A549 (cell line): ENCODE data around the gene CPB1.

Experiments
- BHLHE40 ChIP-seq: IDR thresholded peaks from 2 replicates; pipeline ENCODE4 v1.6.1; 2012; ENCODE audit warnings: low read depth, low read length, inconsistent platforms
- CTCF ChIP-seq: fragments of >200 bp; sonication (Bioruptor Twin); formaldehyde crosslinking; IDR thresholded peaks from 3 replicates; pipeline ENCODE4 v1.5.1; 2016
- EP300 ChIP-seq, 2 experiments: fragments of >200 bp; sonication (Bioruptor Twin); formaldehyde crosslinking; IDR thresholded peaks; 2 replicates in 1 of 2; 3 replicates in 1 of 2; pipeline ENCODE4 v1.6.1; 2016 to 2017
- JUN ChIP-seq, 2 experiments: fragments of >200 bp; sonication (Bioruptor Twin); formaldehyde crosslinking; IDR thresholded peaks; 2 replicates in 1 of 2; 3 replicates in 1 of 2; pipeline ENCODE4 v1.6.1; 2016 to 2017
- KDM5A ChIP-seq: fragments of 200-600 bp; sonication (generic); IDR thresholded peaks from 2 replicates; pipeline ENCODE4 v1.6.1; 2016; ENCODE audit warnings: antibody characterized with exemption, mild to moderate bottlenecking
- MAX ChIP-seq: IDR thresholded peaks from 2 replicates; pipeline ENCODE4 v1.6.1; 2012
- POLR2AphosphoS2 ChIP-seq: conservative IDR thresholded peaks from 2 replicates; pipeline ENCODE4 v1.6.1; 2012; ENCODE audit warnings: low read length, improper control_type of control experiment, inconsistent platforms
- RAD21 ChIP-seq, 2 experiments: fragments of >200 bp in 1 of 2; sonication (Bioruptor Twin) in 1 of 2; formaldehyde crosslinking in 1 of 2; IDR thresholded peaks in 1 of 2; conservative IDR thresholded peaks in 1 of 2; 2 replicates in 1 of 2; 3 replicates in 1 of 2; pipeline ENCODE4 v1.6.1; 2012 to 2018; ENCODE audit warnings: inconsistent platforms in 1 of 2

- no peak for TF ChIP-seq JUN (IDR thresholded peaks at IDR 0.05)
- TF ChIP-seq EP300 (IDR thresholded peaks at IDR 0.05): no peak
- TF ChIP-seq CTCF: no peak
- TF ChIP-seq POLR2AphosphoS2: no peak
- no peak for TF ChIP-seq BHLHE40
- TF ChIP-seq KDM5A: no peak
- TF ChIP-seq MAX: no peak
- TF ChIP-seq RAD21 (conservative IDR thresholded peaks at IDR 0.05 in 1 of 2, IDR thresholded peaks at IDR 0.05 in 1 of 2): no peak
Measured at GRCh38 chr3:148825476-148825875, 2.1 kb upstream of the CPB1 start.
